HL-60 (cell line): Measurements from ENCODE around the gene IL1RAPL1.

Experiments
- DNase-seq, 2 experiments: peaks; one replicate each; pipeline ENCODE4 v3.0.0-alpha.2; 2010 to 2020; ENCODE audit warnings: low read depth in 1 of 2, low spot score in 1 of 2
- H3K27ac ChIP-seq: fragments of 250-450 bp; sonication (Bioruptor Pico); replicated peaks from 2 replicates; pipeline ENCODE4 v1.5.1; 2020; ENCODE audit warnings: mild to moderate bottlenecking, moderate library complexity
- H3K27me3 ChIP-seq: fragments of 250-450 bp; sonication (Bioruptor Pico); 2 replicates; pipeline ENCODE4 v1.5.1; 2021; ENCODE audit warnings: mild to moderate bottlenecking, moderate library complexity; ENCODE audit not compliant: insufficient read depth, poor library complexity, severe bottlenecking
- H3K4me3 ChIP-seq: replicated peaks from 2 replicates; pipeline ENCODE4 v1.5.1; 2011; ENCODE audit warnings: mild to moderate bottlenecking, control low read depth, low read length; ENCODE audit not compliant: insufficient read depth
- GABPA ChIP-seq: IDR thresholded peaks from 2 replicates; pipeline ENCODE4 v1.6.1; 2012; ENCODE audit warnings: low read depth
- POLR2AphosphoS5 ChIP-seq: IDR thresholded peaks from 2 replicates; pipeline ENCODE4 v1.6.1; 2012; ENCODE audit warnings: low read depth
- SPI1 ChIP-seq: IDR thresholded peaks from 2 replicates; pipeline ENCODE4 v1.6.1; 2012; ENCODE audit warnings: low read depth, mild to moderate bottlenecking, borderline replicate concordance
- TF ChIP-seq, protein P1 (sequence below): IDR thresholded peaks from one replicate; pipeline ENCODE4 v1.5.1; 2011; ENCODE audit warnings: low read length, control low read depth, inconsistent platforms; ENCODE audit not compliant: insufficient read depth
- TF ChIP-seq, protein P2 (sequence below): IDR thresholded peaks from 2 replicates; pipeline ENCODE4 v1.6.1; 2012; ENCODE audit warnings: low read depth; ENCODE audit not compliant: insufficient replicate concordance

Gene IL1RAPL1

DNA sequence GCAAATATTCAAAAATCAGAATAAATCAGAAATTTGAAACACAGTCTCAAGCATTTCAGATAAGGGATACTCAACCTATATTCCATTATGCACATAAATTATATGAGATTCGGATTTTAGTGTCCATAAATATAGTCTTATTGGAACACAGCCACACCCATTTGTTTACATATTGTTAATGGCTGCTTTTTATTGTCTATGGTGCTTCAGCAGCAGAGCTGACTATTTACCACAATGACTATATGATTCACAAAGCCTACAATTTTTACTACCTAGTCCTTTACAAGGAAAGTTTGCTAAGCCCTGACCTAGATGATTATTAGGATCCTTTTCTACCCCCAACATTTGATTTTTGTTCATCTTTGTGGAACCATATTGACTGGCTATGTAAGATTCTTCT, 63.9 kb downstream of the IL1RAPL1 start:
- H3K4me3 ChIP-seq, result no peak overlapping the region
- H3K27ac ChIP-seq, result no peak overlapping the region
- H3K27me3 ChIP-seq, result no peaks in the 10 kb centered on the region
- TF ChIP-seq, protein P1, sequence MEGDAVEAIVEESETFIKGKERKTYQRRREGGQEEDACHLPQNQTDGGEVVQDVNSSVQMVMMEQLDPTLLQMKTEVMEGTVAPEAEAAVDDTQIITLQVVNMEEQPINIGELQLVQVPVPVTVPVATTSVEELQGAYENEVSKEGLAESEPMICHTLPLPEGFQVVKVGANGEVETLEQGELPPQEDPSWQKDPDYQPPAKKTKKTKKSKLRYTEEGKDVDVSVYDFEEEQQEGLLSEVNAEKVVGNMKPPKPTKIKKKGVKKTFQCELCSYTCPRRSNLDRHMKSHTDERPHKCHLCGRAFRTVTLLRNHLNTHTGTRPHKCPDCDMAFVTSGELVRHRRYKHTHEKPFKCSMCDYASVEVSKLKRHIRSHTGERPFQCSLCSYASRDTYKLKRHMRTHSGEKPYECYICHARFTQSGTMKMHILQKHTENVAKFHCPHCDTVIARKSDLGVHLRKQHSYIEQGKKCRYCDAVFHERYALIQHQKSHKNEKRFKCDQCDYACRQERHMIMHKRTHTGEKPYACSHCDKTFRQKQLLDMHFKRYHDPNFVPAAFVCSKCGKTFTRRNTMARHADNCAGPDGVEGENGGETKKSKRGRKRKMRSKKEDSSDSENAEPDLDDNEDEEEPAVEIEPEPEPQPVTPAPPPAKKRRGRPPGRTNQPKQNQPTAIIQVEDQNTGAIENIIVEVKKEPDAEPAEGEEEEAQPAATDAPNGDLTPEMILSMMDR, result no peak
- TF ChIP-seq POLR2AphosphoS5, result no peak
- TF ChIP-seq, protein P2, sequence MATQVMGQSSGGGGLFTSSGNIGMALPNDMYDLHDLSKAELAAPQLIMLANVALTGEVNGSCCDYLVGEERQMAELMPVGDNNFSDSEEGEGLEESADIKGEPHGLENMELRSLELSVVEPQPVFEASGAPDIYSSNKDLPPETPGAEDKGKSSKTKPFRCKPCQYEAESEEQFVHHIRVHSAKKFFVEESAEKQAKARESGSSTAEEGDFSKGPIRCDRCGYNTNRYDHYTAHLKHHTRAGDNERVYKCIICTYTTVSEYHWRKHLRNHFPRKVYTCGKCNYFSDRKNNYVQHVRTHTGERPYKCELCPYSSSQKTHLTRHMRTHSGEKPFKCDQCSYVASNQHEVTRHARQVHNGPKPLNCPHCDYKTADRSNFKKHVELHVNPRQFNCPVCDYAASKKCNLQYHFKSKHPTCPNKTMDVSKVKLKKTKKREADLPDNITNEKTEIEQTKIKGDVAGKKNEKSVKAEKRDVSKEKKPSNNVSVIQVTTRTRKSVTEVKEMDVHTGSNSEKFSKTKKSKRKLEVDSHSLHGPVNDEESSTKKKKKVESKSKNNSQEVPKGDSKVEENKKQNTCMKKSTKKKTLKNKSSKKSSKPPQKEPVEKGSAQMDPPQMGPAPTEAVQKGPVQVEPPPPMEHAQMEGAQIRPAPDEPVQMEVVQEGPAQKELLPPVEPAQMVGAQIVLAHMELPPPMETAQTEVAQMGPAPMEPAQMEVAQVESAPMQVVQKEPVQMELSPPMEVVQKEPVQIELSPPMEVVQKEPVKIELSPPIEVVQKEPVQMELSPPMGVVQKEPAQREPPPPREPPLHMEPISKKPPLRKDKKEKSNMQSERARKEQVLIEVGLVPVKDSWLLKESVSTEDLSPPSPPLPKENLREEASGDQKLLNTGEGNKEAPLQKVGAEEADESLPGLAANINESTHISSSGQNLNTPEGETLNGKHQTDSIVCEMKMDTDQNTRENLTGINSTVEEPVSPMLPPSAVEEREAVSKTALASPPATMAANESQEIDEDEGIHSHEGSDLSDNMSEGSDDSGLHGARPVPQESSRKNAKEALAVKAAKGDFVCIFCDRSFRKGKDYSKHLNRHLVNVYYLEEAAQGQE, result no peak
- no peak for TF ChIP-seq SPI1
- TF ChIP-seq GABPA, result no peak
- DNase-seq, result no peak

DNA sequence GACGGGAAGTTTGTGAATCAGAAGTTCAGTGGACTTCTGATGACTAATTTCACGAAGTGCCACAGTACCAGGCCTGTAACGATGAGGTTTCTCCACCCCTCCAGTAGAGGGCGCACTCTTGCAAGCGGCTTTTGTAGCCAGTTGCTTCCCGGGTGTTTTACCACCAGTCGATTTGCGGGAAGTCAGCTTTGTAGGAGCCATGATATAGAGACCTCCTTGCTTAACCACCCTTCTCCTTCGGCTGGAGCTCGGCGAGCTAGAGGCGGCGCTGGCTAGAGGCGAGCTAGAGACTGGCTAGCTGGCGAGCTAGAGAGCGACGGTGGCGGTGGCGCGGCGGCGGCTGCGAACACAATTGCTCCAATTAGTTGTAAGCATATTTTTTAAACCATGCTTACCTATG, 72.0 kb downstream of the IL1RAPL1 start:
- no peak overlapping the region for H3K27ac ChIP-seq
- H3K4me3 ChIP-seq, result no peak overlapping the region
- DNase-seq, result peak in 1 of 2 experiments; percentile 2
- no peaks in the 10 kb centered on the region for H3K27me3 ChIP-seq
- TF ChIP-seq SPI1 (no peak), POLR2AphosphoS5 (no peak)
- TF ChIP-seq, protein P1, result no peak

DNA sequence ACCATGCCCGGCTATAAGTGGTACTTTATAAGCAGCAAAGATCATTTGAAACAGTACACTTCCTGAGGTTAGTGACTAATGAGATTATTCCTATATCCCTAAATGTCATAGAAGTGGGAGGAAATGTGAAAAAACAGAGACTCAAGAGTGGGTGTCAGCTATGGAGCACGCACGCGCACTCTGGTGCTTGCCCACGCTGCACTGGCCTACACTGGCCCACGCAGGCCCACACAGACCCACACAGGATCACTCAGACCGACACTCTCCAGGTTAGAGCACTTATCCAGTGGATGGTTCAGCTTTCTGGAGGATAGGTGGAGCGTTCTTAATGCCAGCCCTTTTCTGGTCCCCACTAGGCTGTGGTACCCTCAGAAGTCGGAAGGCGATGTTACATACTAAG, 78.5 kb downstream of the IL1RAPL1 start:
- DNase-seq, result no peak
- no peak overlapping the region for H3K27ac ChIP-seq
- no peak overlapping the region for H3K4me3 ChIP-seq
- TF ChIP-seq, protein P1, result no peak
- TF ChIP-seq GABPA, result no peak
- no peak for TF ChIP-seq SPI1
- TF ChIP-seq POLR2AphosphoS5, result no peak
- TF ChIP-seq, protein P2, result no peak
- no peaks in the 10 kb centered on the region for H3K27me3 ChIP-seq

DNA sequence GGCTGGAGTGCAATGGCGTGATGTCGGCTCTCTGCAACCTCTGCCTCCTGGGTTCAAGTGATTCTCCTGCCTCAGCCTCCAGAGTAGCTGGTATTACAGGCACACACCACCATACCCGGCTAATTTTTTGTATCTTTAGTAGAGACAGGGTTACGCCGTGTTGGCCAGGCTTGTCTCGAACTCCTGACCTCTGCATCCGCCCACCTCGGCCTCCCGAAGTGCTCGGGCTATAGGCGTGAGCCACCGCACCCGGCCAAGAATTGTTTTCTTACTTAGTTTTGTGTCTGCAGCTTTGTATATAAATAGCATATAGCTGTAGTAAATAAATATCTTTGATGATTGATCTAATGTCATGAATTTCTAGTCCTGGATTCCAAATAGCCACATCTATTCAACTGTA, 81.1 kb downstream of the IL1RAPL1 start:
- H3K27me3 ChIP-seq, result no peaks in the 10 kb centered on the region
- TF ChIP-seq, protein P1, result no peak
- no peak for DNase-seq
- H3K27ac ChIP-seq, result no peak overlapping the region
- no peak overlapping the region for H3K4me3 ChIP-seq
